WTC11 (cell line): ENCODE measurements around the gene PRKCQ. TPM values are rescaled to one million over a fixed set of nuclear protein-coding genes. Genes with fewer than 3 reads are reported as not detected.

ENCODE experiments used
- ATAC-seq: fragments of 200-7000 bp; cut with Tn5 transposase; 2 replicates; pipeline ENCODE4 v1.10.0; 2021; ENCODE audit warnings: mild to moderate bottlenecking, moderate library complexity
- CTCF ChIA-PET: fragments of 300-600 bp; sonication (Branson Sonifier 250); formaldehyde crosslinking; loops from one replicate; lab custom pipeline; 2021; ENCODE audit warnings: antibody characterized with exemption; lab: Charles Lee
- POLR2A ChIA-PET: fragments of 350-600 bp; sonication (Branson Sonifier 250); formaldehyde crosslinking; loops from one replicate; lab custom pipeline; 2021; ENCODE audit warnings: antibody characterized with exemption; lab: Charles Lee
- DNase-seq: peaks from one replicate; pipeline ENCODE4 v3.0.0; 2021; ENCODE audit warnings: low spot score
- H3K27ac Mint-ChIP-seq: 2 replicates; pipeline ENCODE4 v1.8.0; 2021; ENCODE audit warnings: mixed read lengths
- H3K27me3 Mint-ChIP-seq: 2 replicates; pipeline ENCODE4 v1.8.0; 2021; ENCODE audit warnings: low read depth, mild to moderate bottlenecking, moderate library complexity, mixed read lengths
- H3K36me3 Mint-ChIP-seq: 2 replicates; pipeline ENCODE4 v1.8.0; 2021; ENCODE audit warnings: mixed read lengths
- H3K4me1 Mint-ChIP-seq: 2 replicates; pipeline ENCODE4 v1.8.0; 2022; ENCODE audit warnings: mixed read lengths
- H3K4me3 Mint-ChIP-seq: 2 replicates; pipeline ENCODE4 v1.8.0; 2021; ENCODE audit warnings: mild to moderate bottlenecking, moderate library complexity, mixed read lengths
- H3K9me3 Mint-ChIP-seq: 2 replicates; pipeline ENCODE4 v1.8.0; 2021; ENCODE audit warnings: mixed read lengths
- CBFB ChIP-seq: sonication (generic); formaldehyde crosslinking; IDR thresholded peaks from 2 replicates; pipeline ENCODE4 v1.8.1; 2022; ENCODE audit warnings: mild to moderate bottlenecking, low read depth, missing genetic modification reagents
- ELF4 ChIP-seq: sonication (generic); formaldehyde crosslinking; IDR thresholded peaks from 2 replicates; pipeline ENCODE4 v1.8.1; 2022; ENCODE audit warnings: low read depth, mild to moderate bottlenecking, moderate library complexity, missing genetic modification reagents
- GRHL2 ChIP-seq: fragments of 250-450 bp; sonication (Bioruptor Pico); IDR thresholded peaks from 2 replicates; pipeline ENCODE4 v1.8.0; 2022; ENCODE audit warnings: mild to moderate bottlenecking, moderate library complexity; ENCODE audit not compliant: insufficient replicate concordance, severe bottlenecking
- GTF2I ChIP-seq: fragments of 250-450 bp; sonication (Bioruptor Pico); conservative IDR thresholded peaks from 2 replicates; pipeline ENCODE4 v1.4.0; 2021; ENCODE audit warnings: mild to moderate bottlenecking
- KAT7 ChIP-seq: sonication (generic); formaldehyde crosslinking; IDR thresholded peaks from 2 replicates; pipeline ENCODE4 v1.8.1; 2023; ENCODE audit warnings: missing genetic modification reagents, mild to moderate bottlenecking, borderline replicate concordance
- MXD4 ChIP-seq: fragments of 250-450 bp; sonication (Bioruptor Pico); IDR thresholded peaks from 2 replicates; pipeline ENCODE4 v1.8.0; 2021; ENCODE audit warnings: mild to moderate bottlenecking, moderate library complexity, borderline replicate concordance
- NR3C1 ChIP-seq: sonication (generic); formaldehyde crosslinking; conservative IDR thresholded peaks from 2 replicates; pipeline ENCODE4 v1.8.1; 2023; ENCODE audit warnings: low read depth, mild to moderate bottlenecking, missing genetic modification reagents
- PRRX2 ChIP-seq: fragments of 250-450 bp; sonication (Bioruptor Pico); IDR thresholded peaks from 2 replicates; pipeline ENCODE4 v1.8.0; 2021; ENCODE audit warnings: mild to moderate bottlenecking
- RELA ChIP-seq: sonication (generic); formaldehyde crosslinking; IDR thresholded peaks from 2 replicates; pipeline ENCODE4 v1.8.1; 2022; ENCODE audit warnings: missing genetic modification reagents, mild to moderate bottlenecking, borderline replicate concordance
- RORB ChIP-seq: fragments of 250-450 bp; sonication (Bioruptor Pico); IDR thresholded peaks from 2 replicates; pipeline ENCODE4 v1.9.0; 2021; ENCODE audit warnings: mild to moderate bottlenecking
- SMAD4 ChIP-seq: sonication (generic); formaldehyde crosslinking; IDR thresholded peaks from 2 replicates; pipeline ENCODE4 v1.8.0; 2022; ENCODE audit warnings: mild to moderate bottlenecking, missing genetic modification reagents
- SP1 ChIP-seq: sonication (generic); formaldehyde crosslinking; conservative IDR thresholded peaks from 2 replicates; pipeline ENCODE4 v1.8.1; 2022; ENCODE audit warnings: missing genetic modification reagents
- TCF7 ChIP-seq: sonication (generic); formaldehyde crosslinking; IDR thresholded peaks from 2 replicates; pipeline ENCODE4 v1.8.0; 2022; ENCODE audit warnings: mild to moderate bottlenecking, low read depth, missing genetic modification reagents, moderate library complexity
- TEAD1 ChIP-seq: sonication (generic); formaldehyde crosslinking; IDR thresholded peaks from 2 replicates; pipeline ENCODE4 v1.8.0; 2022; ENCODE audit warnings: mild to moderate bottlenecking, missing genetic modification reagents
- TP53 ChIP-seq: sonication (generic); formaldehyde crosslinking; IDR thresholded peaks from 2 replicates; pipeline ENCODE4 v1.8.1; 2023; ENCODE audit warnings: mild to moderate bottlenecking, missing genetic modification reagents
- ZNF423 ChIP-seq: fragments of 250-450 bp; sonication (Bioruptor Pico); IDR thresholded peaks from 2 replicates; pipeline ENCODE4 v2.1.2; 2022; ENCODE audit warnings: mild to moderate bottlenecking, moderate library complexity
- total RNA-seq: library from RNA; stranded (reverse); gene quantifications from 3 replicates; pipeline ENCODE4 v1.2.3, GENCODE V29; 2021
- TF ChIP-seq, protein P1 (sequence below): sonication (generic); formaldehyde crosslinking; IDR thresholded peaks from 2 replicates; pipeline ENCODE4 v1.8.1; 2023; ENCODE audit warnings: mild to moderate bottlenecking, missing genetic modification reagents, moderate library complexity
- TF ChIP-seq, protein P2 (sequence below): fragments of 250-450 bp; sonication (Bioruptor Pico); IDR thresholded peaks from 2 replicates; pipeline ENCODE4 v1.8.0; 2021; ENCODE audit warnings: mild to moderate bottlenecking
- TF ChIP-seq, protein P3 (sequence below): sonication (generic); formaldehyde crosslinking; IDR thresholded peaks from 2 replicates; pipeline ENCODE4 v1.8.1; 2022; ENCODE audit warnings: mild to moderate bottlenecking, missing genetic modification reagents, moderate library complexity, borderline replicate concordance
- TF ChIP-seq, protein P4 (sequence below): sonication (generic); formaldehyde crosslinking; IDR thresholded peaks from 2 replicates; pipeline ENCODE4 v1.8.1; 2023; ENCODE audit warnings: mild to moderate bottlenecking, moderate library complexity, missing genetic modification reagents
- TF ChIP-seq, protein P5 (sequence below): sonication (generic); formaldehyde crosslinking; IDR thresholded peaks from 2 replicates; pipeline ENCODE4 v1.8.1; 2023; ENCODE audit warnings: mild to moderate bottlenecking, missing genetic modification reagents, moderate library complexity
- TF ChIP-seq, protein P6 (sequence below): sonication (generic); formaldehyde crosslinking; IDR thresholded peaks from 2 replicates; pipeline ENCODE4 v1.8.1; 2023; ENCODE audit warnings: mild to moderate bottlenecking, missing genetic modification reagents

The PRKCQ gene
- total RNA-seq, 1 experiment from 2014 or later = 8.7 TPM

DNA sequence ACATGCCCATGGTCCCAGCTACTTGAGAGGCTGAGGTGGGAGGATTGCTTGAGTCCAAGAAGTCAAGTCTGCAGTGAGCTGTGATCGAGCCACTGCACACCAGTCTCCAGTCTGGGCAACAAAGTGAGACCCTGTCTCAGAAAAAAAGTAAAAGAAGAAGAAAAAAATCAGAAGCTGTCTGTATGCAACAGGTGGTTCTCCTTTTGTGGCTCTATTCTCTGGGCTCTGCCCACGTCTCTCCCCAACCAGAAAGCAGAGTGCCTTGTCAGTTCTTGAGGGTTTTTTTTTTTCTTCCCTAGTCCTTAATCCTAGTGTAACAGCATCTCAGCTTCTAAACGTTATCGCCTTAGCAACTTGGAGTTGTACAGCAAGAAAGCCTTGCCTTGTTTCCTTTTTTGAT lies 89.5 kb downstream of the PRKCQ start:
- DNase-seq (no peak), ATAC-seq (no peak)
- peaks cover 9% of the 10 kb centered on the region for H3K4me1 Mint-ChIP-seq
- H3K36me3 Mint-ChIP-seq = peaks cover 9% of the 10 kb centered on the region
- CTCF ChIA-PET = no interaction called here
- TF ChIP-seq TP53 (no peak), ZNF423 (CRISPR knock-in tag) (no peak), CBFB (CRISPR knock-in tag) (no peak), GRHL2 (CRISPR knock-in tag) (no peak), PRRX2 (no peak), SMAD4 (CRISPR knock-in tag) (no peak), SP1 (no peak), TEAD1 (CRISPR knock-in tag) (no peak)
- TF ChIP-seq, protein P1, sequence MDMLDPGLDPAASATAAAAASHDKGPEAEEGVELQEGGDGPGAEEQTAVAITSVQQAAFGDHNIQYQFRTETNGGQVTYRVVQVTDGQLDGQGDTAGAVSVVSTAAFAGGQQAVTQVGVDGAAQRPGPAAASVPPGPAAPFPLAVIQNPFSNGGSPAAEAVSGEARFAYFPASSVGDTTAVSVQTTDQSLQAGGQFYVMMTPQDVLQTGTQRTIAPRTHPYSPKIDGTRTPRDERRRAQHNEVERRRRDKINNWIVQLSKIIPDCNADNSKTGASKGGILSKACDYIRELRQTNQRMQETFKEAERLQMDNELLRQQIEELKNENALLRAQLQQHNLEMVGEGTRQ = no peak
- TF ChIP-seq, protein P2, sequence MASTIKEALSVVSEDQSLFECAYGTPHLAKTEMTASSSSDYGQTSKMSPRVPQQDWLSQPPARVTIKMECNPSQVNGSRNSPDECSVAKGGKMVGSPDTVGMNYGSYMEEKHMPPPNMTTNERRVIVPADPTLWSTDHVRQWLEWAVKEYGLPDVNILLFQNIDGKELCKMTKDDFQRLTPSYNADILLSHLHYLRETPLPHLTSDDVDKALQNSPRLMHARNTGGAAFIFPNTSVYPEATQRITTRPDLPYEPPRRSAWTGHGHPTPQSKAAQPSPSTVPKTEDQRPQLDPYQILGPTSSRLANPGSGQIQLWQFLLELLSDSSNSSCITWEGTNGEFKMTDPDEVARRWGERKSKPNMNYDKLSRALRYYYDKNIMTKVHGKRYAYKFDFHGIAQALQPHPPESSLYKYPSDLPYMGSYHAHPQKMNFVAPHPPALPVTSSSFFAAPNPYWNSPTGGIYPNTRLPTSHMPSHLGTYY (CRISPR knock-in tag) = no peak
- TF ChIP-seq, protein P3, sequence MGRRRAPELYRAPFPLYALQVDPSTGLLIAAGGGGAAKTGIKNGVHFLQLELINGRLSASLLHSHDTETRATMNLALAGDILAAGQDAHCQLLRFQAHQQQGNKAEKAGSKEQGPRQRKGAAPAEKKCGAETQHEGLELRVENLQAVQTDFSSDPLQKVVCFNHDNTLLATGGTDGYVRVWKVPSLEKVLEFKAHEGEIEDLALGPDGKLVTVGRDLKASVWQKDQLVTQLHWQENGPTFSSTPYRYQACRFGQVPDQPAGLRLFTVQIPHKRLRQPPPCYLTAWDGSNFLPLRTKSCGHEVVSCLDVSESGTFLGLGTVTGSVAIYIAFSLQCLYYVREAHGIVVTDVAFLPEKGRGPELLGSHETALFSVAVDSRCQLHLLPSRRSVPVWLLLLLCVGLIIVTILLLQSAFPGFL (CRISPR knock-in tag) = no peak
- no peaks in the 10 kb centered on the region for H3K9me3 Mint-ChIP-seq
- POLR2A ChIA-PET = interaction anchor here (0.7 kb wide), 1 partner anchor 8 kb away, joined by 5 read pairs; no protein-coding TSS in a partner anchor
- no peaks in the 10 kb centered on the region for H3K27me3 Mint-ChIP-seq
- H3K27ac Mint-ChIP-seq = no peak overlapping the region
- no peak overlapping the region for H3K4me3 Mint-ChIP-seq

DNA sequence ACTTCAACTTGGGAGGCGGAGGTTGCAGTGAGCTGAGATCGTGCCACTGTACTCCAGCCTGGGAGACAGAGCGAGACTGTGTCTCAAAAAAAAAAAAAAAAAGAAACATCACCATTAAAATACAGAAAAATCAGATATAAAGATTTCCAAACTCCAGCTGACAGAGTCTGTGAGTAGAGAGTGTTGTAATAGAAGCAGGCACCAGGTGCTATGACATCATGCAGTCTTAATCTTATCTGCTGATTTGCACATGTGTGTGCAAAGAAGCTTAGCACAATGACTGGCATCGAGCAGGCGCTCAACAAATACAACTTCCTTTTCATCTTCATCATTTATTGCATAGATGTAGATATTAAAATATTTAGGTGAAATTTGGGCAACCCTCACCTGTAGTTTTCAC lies 92.2 kb downstream of the PRKCQ start:
- H3K9me3 Mint-ChIP-seq = no peaks in the 10 kb centered on the region
- H3K27ac Mint-ChIP-seq = no peak overlapping the region
- TF ChIP-seq, protein P4, sequence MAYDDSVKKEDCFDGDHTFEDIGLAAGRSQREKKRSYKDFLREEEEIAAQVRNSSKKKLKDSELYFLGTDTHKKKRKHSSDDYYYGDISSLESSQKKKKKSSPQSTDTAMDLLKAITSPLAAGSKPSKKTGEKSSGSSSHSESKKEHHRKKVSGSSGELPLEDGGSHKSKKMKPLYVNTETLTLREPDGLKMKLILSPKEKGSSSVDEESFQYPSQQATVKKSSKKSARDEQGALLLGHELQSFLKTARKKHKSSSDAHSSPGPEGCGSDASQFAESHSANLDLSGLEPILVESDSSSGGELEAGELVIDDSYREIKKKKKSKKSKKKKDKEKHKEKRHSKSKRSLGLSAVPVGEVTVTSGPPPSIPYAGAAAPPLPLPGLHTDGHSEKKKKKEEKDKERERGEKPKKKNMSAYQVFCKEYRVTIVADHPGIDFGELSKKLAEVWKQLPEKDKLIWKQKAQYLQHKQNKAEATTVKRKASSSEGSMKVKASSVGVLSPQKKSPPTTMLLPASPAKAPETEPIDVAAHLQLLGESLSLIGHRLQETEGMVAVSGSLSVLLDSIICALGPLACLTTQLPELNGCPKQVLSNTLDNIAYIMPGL (CRISPR knock-in tag) = no peak
- TF ChIP-seq KAT7 (CRISPR knock-in tag) (no peak), RELA (CRISPR knock-in tag) (no peak), GTF2I (CRISPR knock-in tag) (no peak), TCF7 (CRISPR knock-in tag) (no peak), PRRX2 (no peak), MXD4 (CRISPR knock-in tag) (no peak), NR3C1 (no peak), ELF4 (CRISPR knock-in tag) (no peak), RORB (CRISPR knock-in tag) (no peak)
- TF ChIP-seq, protein P5, sequence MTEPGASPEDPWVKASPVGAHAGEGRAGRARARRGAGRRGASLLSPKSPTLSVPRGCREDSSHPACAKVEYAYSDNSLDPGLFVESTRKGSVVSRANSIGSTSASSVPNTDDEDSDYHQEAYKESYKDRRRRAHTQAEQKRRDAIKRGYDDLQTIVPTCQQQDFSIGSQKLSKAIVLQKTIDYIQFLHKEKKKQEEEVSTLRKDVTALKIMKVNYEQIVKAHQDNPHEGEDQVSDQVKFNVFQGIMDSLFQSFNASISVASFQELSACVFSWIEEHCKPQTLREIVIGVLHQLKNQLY (CRISPR knock-in tag) = no peak
- TF ChIP-seq, protein P6, sequence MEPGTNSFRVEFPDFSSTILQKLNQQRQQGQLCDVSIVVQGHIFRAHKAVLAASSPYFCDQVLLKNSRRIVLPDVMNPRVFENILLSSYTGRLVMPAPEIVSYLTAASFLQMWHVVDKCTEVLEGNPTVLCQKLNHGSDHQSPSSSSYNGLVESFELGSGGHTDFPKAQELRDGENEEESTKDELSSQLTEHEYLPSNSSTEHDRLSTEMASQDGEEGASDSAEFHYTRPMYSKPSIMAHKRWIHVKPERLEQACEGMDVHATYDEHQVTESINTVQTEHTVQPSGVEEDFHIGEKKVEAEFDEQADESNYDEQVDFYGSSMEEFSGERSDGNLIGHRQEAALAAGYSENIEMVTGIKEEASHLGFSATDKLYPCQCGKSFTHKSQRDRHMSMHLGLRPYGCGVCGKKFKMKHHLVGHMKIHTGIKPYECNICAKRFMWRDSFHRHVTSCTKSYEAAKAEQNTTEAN = no peak
- TF ChIP-seq, protein P2 (CRISPR knock-in tag) = no peak
- DNase-seq = no peak
- no peaks in the 10 kb centered on the region for H3K27me3 Mint-ChIP-seq
- ChIA-PET POLR2A (no interaction called here), CTCF (interaction anchor here (0.6 kb wide), 1 partner anchor 402 kb away, joined by 3 read pairs; no protein-coding TSS in a partner anchor)
- no peak for ATAC-seq
- H3K36me3 Mint-ChIP-seq = peaks cover 21% of the 10 kb centered on the region
- H3K4me1 Mint-ChIP-seq = peaks cover 9% of the 10 kb centered on the region
- no peak overlapping the region for H3K4me3 Mint-ChIP-seq
